ENCODE results near the gene TOP2B.

The TOP2B gene

GRCh38 chr3:25661694-25662437 lies 2.8 kb downstream of the TOP2B start:
- H3K4me3 ChIP-seq: peak overlapping the region; percentile 85
- TF ChIP-seq, protein P1, sequence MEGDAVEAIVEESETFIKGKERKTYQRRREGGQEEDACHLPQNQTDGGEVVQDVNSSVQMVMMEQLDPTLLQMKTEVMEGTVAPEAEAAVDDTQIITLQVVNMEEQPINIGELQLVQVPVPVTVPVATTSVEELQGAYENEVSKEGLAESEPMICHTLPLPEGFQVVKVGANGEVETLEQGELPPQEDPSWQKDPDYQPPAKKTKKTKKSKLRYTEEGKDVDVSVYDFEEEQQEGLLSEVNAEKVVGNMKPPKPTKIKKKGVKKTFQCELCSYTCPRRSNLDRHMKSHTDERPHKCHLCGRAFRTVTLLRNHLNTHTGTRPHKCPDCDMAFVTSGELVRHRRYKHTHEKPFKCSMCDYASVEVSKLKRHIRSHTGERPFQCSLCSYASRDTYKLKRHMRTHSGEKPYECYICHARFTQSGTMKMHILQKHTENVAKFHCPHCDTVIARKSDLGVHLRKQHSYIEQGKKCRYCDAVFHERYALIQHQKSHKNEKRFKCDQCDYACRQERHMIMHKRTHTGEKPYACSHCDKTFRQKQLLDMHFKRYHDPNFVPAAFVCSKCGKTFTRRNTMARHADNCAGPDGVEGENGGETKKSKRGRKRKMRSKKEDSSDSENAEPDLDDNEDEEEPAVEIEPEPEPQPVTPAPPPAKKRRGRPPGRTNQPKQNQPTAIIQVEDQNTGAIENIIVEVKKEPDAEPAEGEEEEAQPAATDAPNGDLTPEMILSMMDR (IDR thresholded peaks at IDR 0.05): no peak
- H3K27ac ChIP-seq: no peak overlapping the region
- DNase-seq (ENCODE audit: low spot score): no peak

DNA sequence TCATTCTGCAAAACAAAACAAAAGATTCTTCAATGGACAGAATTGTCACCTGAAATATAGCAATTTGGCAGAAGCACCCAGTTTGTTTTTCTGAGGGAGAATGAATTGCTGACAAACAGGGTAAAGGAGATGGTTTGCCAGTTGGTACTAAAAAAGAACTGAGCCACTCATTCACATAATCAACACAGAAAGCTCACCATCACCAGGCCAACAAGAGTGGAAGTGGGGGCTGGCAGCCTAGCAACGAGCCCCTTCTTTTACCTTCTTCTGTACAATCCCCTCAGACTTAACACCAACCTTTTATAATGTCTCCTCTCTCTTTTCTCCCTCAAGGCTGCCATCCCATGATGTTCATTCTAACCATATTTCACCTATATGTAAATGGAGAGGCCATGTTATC lies 5.9 kb downstream of the TOP2B start:
- no peak overlapping the region for H3K27ac ChIP-seq
- TF ChIP-seq, protein P1 (IDR thresholded peaks at IDR 0.05): no peak
- no peak overlapping the region for H3K4me3 ChIP-seq
- no peak for DNase-seq (ENCODE audit: low spot score)

GRCh38 chr3:25657293-25657692 lies 7.4 kb downstream of the TOP2B start:
- Histone ChIP-seq H3K27ac (no peak overlapping the region), H3K4me3 (no peak overlapping the region)
- TF ChIP-seq, protein P1 (IDR thresholded peaks at IDR 0.05): no peak
- no peak for DNase-seq (ENCODE audit: low spot score)

GRCh38 chr3:25655659-25656058 lies 9.0 kb downstream of the TOP2B start:
- no peak overlapping the region for H3K4me3 ChIP-seq
- TF ChIP-seq, protein P1 (IDR thresholded peaks at IDR 0.05): no peak
- no peak overlapping the region for H3K27ac ChIP-seq
- no peak for DNase-seq (ENCODE audit: low spot score)

GRCh38 chr3:25654576-25654975 lies 10.1 kb downstream of the TOP2B start:
- TF ChIP-seq, protein P1 (IDR thresholded peaks at IDR 0.05): no peak
- Histone ChIP-seq H3K4me3 (no peak overlapping the region), H3K27ac (no peak overlapping the region)
- DNase-seq (ENCODE audit: low spot score): no peak

DNA sequence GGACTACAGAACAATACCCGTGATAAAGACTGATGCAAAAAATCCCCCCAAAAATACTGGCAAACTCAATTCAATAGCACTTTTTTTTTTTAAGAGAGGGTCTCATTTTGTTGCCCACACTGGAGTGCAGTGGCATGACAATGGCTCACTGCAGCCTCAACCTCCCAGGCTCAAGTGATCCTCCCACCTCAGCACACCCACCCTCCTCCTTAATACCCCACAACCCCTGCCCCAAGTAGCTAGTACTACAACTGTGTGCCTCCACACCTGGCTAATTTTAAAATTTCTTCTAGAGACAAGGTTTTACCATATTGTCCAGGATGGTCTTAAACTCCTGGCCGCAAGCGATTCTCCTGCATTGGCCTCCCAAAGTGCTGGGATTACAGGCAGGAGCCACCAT lies 11.4 kb downstream of the TOP2B start:
- DNase-seq (ENCODE audit: low spot score): no peak
- H3K27ac ChIP-seq: no peak overlapping the region
- TF ChIP-seq, protein P1 (IDR thresholded peaks at IDR 0.05): no peak

DNA sequence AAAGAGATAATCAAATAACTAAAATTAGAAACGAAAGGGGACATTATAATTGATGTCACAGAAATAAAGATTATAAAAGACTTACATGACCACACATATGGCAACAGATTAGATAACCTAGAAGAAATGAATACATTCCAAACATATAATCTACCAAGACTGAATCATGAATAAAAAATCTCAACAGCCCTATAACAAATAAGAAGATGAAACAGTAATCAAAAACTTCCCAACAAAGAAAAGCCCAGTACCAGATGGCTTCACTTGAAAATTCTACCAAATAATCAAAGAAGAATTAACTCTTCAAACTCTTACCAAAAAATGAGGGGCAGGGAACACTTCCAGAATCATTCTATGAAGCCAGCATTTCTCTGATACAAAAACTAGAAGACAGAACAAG lies 11.8 kb downstream of the TOP2B start:
- no peak for DNase-seq (ENCODE audit: low spot score)
- H3K27ac ChIP-seq: no peak overlapping the region
- TF ChIP-seq, protein P1 (IDR thresholded peaks at IDR 0.05): no peak
- H3K4me3 ChIP-seq: no peak overlapping the region

More for the DNA sequence above, 11.4 kb downstream of the TOP2B start:
- H3K4me3 ChIP-seq: no peak overlapping the region

Data from coronary artery (tissue), 2 donors.